ENCODE data around the gene TMEM273. TPM values are rescaled to one million over a fixed set of nuclear protein-coding genes. Genes with fewer than 3 reads are reported as not detected.

Gene TMEM273
- total RNA-seq, 1 experiment from 2014 or later = not detected

- no peak for DNase-seq (ENCODE audit: unreplicated experiment)
- no peak overlapping the region for H3K27ac Mint-ChIP-seq (ENCODE audit: low read depth, unreplicated experiment)
- no peaks in the 10 kb centered on the region for H3K9me3 Mint-ChIP-seq (ENCODE audit: unreplicated experiment)
- ChIA-PET POLR2A (no interaction called here), CTCF (no interaction called here)
- no peaks in the 10 kb centered on the region for H3K4me1 Mint-ChIP-seq (ENCODE audit: insufficient read depth, unreplicated experiment)
- no peak for TF ChIP-seq CTCF (IDR thresholded peaks at IDR 0.05; ENCODE audit: unreplicated experiment)
- H3K4me3 Mint-ChIP-seq (ENCODE audit: unreplicated experiment) = no peak overlapping the region
- no peaks in the 10 kb centered on the region for H3K36me3 Mint-ChIP-seq (ENCODE audit: insufficient read depth, unreplicated experiment)
- no peaks in the 10 kb centered on the region for H3K27me3 Mint-ChIP-seq (ENCODE audit: insufficient read depth, unreplicated experiment)
- intact Hi-C loops (cut with micrococcal nuclease) = no loop called here
- no TSS peak for BruUV-seq (replicated peaks)
Measured at GRCh38 chr10:49110684-49111319, 77.4 kb downstream of the TMEM273 start.

- H3K4me3 Mint-ChIP-seq (ENCODE audit: unreplicated experiment) = no peak overlapping the region
- DNase-seq (ENCODE audit: unreplicated experiment) = no peak
- POLR2A ChIA-PET = no interaction called here
- H3K4me1 Mint-ChIP-seq (ENCODE audit: insufficient read depth, unreplicated experiment) = no peaks in the 10 kb centered on the region
- H3K27me3 Mint-ChIP-seq (ENCODE audit: insufficient read depth, unreplicated experiment) = peaks cover 9% of the 10 kb centered on the region
- intact Hi-C loops (cut with micrococcal nuclease) = no loop called here
- BruUV-seq (replicated peaks) = no TSS peak
- CTCF ChIA-PET = no interaction called here
- no peak overlapping the region for H3K27ac Mint-ChIP-seq (ENCODE audit: low read depth, unreplicated experiment)
- H3K9me3 Mint-ChIP-seq (ENCODE audit: unreplicated experiment) = no peaks in the 10 kb centered on the region
- no peak for TF ChIP-seq CTCF (IDR thresholded peaks at IDR 0.05; ENCODE audit: unreplicated experiment)
- no peaks in the 10 kb centered on the region for H3K36me3 Mint-ChIP-seq (ENCODE audit: insufficient read depth, unreplicated experiment)
Measured at GRCh38 chr10:49109669-49110340, 78.4 kb downstream of the TMEM273 start.

- no peak overlapping the region for H3K4me3 Mint-ChIP-seq (ENCODE audit: unreplicated experiment)
- intact Hi-C loops (cut with micrococcal nuclease) = no loop called here
Measured at GRCh38 chr10:49108656-49109055, 79.5 kb downstream of the TMEM273 start.

GRCh38 chr10:49107887-49108267 is 80.3 kb downstream of the TMEM273 start:
- no peak overlapping the region for H3K4me3 Mint-ChIP-seq (ENCODE audit: unreplicated experiment)
- ChIA-PET CTCF (no interaction called here), POLR2A (no interaction called here)
- H3K27me3 Mint-ChIP-seq (ENCODE audit: insufficient read depth, unreplicated experiment) = peaks cover 17% of the 10 kb centered on the region
- H3K27ac Mint-ChIP-seq (ENCODE audit: low read depth, unreplicated experiment) = no peak overlapping the region
- DNase-seq (ENCODE audit: unreplicated experiment) = no peak
- no peak for TF ChIP-seq CTCF (IDR thresholded peaks at IDR 0.05; ENCODE audit: unreplicated experiment)
- H3K4me1 Mint-ChIP-seq (ENCODE audit: insufficient read depth, unreplicated experiment) = no peaks in the 10 kb centered on the region
- BruUV-seq (replicated peaks) = no TSS peak
- intact Hi-C loops (cut with micrococcal nuclease) = no loop called here
- H3K9me3 Mint-ChIP-seq (ENCODE audit: unreplicated experiment) = no peaks in the 10 kb centered on the region
- H3K36me3 Mint-ChIP-seq (ENCODE audit: insufficient read depth, unreplicated experiment) = no peaks in the 10 kb centered on the region

More at GRCh38 chr10:49108656-49109055, 79.5 kb downstream of the TMEM273 start:
- Mint-ChIP-seq H3K36me3 (ENCODE audit: insufficient read depth, unreplicated experiment) (no peaks in the 10 kb centered on the region), H3K27ac (ENCODE audit: low read depth, unreplicated experiment) (no peak overlapping the region), H3K27me3 (ENCODE audit: insufficient read depth, unreplicated experiment) (peaks cover 17% of the 10 kb centered on the region), H3K9me3 (ENCODE audit: unreplicated experiment) (no peaks in the 10 kb centered on the region), H3K4me1 (ENCODE audit: insufficient read depth, unreplicated experiment) (no peaks in the 10 kb centered on the region)
- no peak for DNase-seq (ENCODE audit: unreplicated experiment)
- CTCF ChIA-PET = no interaction called here
- TF ChIP-seq CTCF (IDR thresholded peaks at IDR 0.05; ENCODE audit: unreplicated experiment) = no peak
- BruUV-seq (replicated peaks) = no TSS peak
- POLR2A ChIA-PET = no interaction called here

All from MCF 10A (cell line).